GM12878 (cell line): ENCODE data around the gene MYO15A. TPM values are rescaled to one million over a fixed set of nuclear protein-coding genes. Genes with fewer than 3 reads are reported as not detected.

Experiments used
- IRF4 ChIP-seq: IDR thresholded peaks from 2 replicates; pipeline ENCODE4 v1.6.1; 2011; ENCODE audit warnings: low read depth, low read length
- NRF1 ChIP-seq: conservative IDR thresholded peaks from 2 replicates; pipeline ENCODE4 v1.6.1; 2011; ENCODE audit warnings: mild to moderate bottlenecking, low read depth, low read length, improper control_type of control experiment
- RAD51 ChIP-seq: fragments of 450-650 bp; IDR thresholded peaks from 2 replicates; pipeline ENCODE4 v1.6.1; 2016; ENCODE audit warnings: moderate library complexity, mild to moderate bottlenecking, inconsistent platforms
- RUNX3 ChIP-seq: IDR thresholded peaks from 2 replicates; pipeline ENCODE4 v1.6.1; 2012; ENCODE audit warnings: low read length, inconsistent platforms
- SIN3A ChIP-seq: IDR thresholded peaks from 2 replicates; pipeline ENCODE4 v1.6.1; 2012; ENCODE audit warnings: low read depth, low read length, improper control_type of control experiment
- STAT1 ChIP-seq: fragments of 450-650 bp; conservative IDR thresholded peaks from 2 replicates; pipeline ENCODE4 v1.6.1; 2014; ENCODE audit warnings: antibody characterized with exemption, mild to moderate bottlenecking
- SUZ12 ChIP-seq: fragments of 200-600 bp; sonication (generic); IDR thresholded peaks from one replicate; pipeline ENCODE4 v1.6.1; 2018; ENCODE audit warnings: antibody characterized with exemption, mild to moderate bottlenecking; ENCODE audit not compliant: unreplicated experiment
- TAF1 ChIP-seq: IDR thresholded peaks from 2 replicates; pipeline ENCODE4 v1.6.1; 2011; ENCODE audit warnings: mild to moderate bottlenecking, low read depth, low read length, borderline replicate concordance
- ZBTB11 ChIP-seq: fragments of 450-650 bp; formaldehyde crosslinking; IDR thresholded peaks from 2 replicates; pipeline ENCODE4 v1.5.0; 2022; ENCODE audit warnings: mild to moderate bottlenecking, missing genetic modification characterization
- ZNF384 ChIP-seq: IDR thresholded peaks from 2 replicates; pipeline ENCODE4 v1.6.1; 2012; ENCODE audit warnings: low read depth, mild to moderate bottlenecking, low read length, improper control_type of control experiment, borderline replicate concordance
- polyA plus RNA-seq, 11 experiments: library from polyadenylated mRNA; depleted of rRNA in 4 of 11; unstranded in 6 of 11; stranded (reverse) in 5 of 11; fragments of >200 nt; fragmentation: Nextera tagmentation in 4 of 11; fragmentation: Illumina TruSeq in 1 of 11; extraction: Ambion mirVana in 4 of 11; extraction: Trizol in 1 of 11; gene quantifications; 1 replicate in 1 of 11; 2 replicates in 10 of 11; pipeline versions ENCODE4 v1.2.1 to v1.2.3, GENCODE V29; 2011 to 2016; ENCODE audit warnings: inconsistent platforms in 2 of 11, missing spikeins in 2 of 11, low read depth in 1 of 11
- total RNA-seq, 4 experiments: library from RNA; depleted of rRNA in 3 of 4; stranded (reverse); fragments of >200 nt in 3 of 4; fragmentation: Illumina TruSeq in 1 of 4; extraction: Trizol in 1 of 4; gene quantifications; 2 replicates each; pipeline versions ENCODE4 v1.2.1 to v1.2.3, GENCODE V29; 2013 to 2021
- TF ChIP-seq, protein P1 (sequence below): fragments of 450-650 bp; IDR thresholded peaks from 2 replicates; pipeline ENCODE4 v1.6.1; 2018; ENCODE audit warnings: mild to moderate bottlenecking, low read depth, moderate library complexity; ENCODE audit not compliant: partially characterized antibody
- TF ChIP-seq, protein P2 (sequence below): fragments of 450-650 bp; IDR thresholded peaks from 2 replicates; pipeline ENCODE4 v1.6.1; 2017; ENCODE audit warnings: mild to moderate bottlenecking, moderate library complexity
- TF ChIP-seq, protein P3 (sequence below): fragments of 450-650 bp; IDR thresholded peaks from 2 replicates; pipeline ENCODE4 v1.6.1; 2017; ENCODE audit warnings: mild to moderate bottlenecking
- TF ChIP-seq, protein P4 (sequence below): IDR thresholded peaks from 2 replicates; pipeline ENCODE4 v1.6.1; 2011; ENCODE audit warnings: borderline replicate concordance, low read depth, mild to moderate bottlenecking, moderate library complexity, mixed read lengths, low read length; ENCODE audit not compliant: insufficient read depth; ENCODE audit errors: extremely low read length

Gene MYO15A
- total and polyA plus RNA-seq, 10 of the 15 experiments (the other 5 are each of a cell fraction or from before 2014, with no cell fraction given): 0.03 to 0.77 (median 0.21) TPM; not detected in 4

DNA sequence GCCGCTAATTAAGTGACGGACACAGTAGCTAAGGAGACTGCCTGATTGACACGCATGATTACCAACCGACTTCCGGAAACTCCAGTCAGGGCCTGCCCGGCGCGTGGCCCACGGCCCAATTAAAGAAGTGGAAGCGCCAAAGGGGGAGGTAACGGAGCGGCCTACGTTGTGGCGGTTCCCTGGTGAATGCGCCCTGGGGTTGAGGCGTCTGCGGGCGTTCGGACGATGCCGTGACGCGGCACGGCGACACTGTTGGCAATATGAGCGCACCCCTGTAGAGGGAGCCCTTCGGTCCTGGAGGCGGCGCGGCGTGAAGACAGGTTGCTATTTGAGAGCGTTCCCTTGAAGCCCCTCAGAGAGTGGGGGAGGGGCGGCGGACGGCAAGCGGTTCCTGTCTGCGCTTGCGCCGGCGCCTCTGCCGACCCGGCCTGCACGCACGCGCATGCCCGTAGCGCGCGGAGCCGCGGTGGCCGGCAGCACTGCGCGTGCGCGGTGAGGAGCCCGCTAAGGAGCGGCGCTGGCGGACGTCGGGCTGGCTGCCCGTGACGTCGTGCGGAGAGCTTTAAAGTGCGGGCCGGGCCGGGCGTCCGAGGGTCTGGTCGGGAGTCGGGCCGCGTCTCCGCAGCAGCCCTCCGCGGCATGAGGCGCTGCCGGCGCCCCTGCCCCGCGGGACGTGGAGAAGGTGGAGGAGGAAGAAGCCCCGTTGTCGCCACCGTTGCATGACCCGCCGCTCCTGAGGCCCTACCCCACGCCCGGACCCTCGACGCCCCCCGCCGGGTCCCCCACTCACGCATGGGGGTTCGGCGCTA, 75.0 kb downstream of the MYO15A start, which contains the start of gene ALKBH5 (continued):
- TF ChIP-seq, protein P1, sequence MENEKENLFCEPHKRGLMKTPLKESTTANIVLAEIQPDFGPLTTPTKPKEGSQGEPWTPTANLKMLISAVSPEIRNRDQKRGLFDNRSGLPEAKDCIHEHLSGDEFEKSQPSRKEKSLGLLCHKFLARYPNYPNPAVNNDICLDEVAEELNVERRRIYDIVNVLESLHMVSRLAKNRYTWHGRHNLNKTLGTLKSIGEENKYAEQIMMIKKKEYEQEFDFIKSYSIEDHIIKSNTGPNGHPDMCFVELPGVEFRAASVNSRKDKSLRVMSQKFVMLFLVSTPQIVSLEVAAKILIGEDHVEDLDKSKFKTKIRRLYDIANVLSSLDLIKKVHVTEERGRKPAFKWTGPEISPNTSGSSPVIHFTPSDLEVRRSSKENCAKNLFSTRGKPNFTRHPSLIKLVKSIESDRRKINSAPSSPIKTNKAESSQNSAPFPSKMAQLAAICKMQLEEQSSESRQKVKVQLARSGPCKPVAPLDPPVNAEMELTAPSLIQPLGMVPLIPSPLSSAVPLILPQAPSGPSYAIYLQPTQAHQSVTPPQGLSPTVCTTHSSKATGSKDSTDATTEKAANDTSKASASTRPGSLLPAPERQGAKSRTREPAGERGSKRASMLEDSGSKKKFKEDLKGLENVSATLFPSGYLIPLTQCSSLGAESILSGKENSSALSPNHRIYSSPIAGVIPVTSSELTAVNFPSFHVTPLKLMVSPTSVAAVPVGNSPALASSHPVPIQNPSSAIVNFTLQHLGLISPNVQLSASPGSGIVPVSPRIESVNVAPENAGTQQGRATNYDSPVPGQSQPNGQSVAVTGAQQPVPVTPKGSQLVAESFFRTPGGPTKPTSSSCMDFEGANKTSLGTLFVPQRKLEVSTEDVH: no peak
- peak; percentile 44; the same call in 1 of the 2 replicates for TF ChIP-seq IRF4
- TF ChIP-seq, protein P2, sequence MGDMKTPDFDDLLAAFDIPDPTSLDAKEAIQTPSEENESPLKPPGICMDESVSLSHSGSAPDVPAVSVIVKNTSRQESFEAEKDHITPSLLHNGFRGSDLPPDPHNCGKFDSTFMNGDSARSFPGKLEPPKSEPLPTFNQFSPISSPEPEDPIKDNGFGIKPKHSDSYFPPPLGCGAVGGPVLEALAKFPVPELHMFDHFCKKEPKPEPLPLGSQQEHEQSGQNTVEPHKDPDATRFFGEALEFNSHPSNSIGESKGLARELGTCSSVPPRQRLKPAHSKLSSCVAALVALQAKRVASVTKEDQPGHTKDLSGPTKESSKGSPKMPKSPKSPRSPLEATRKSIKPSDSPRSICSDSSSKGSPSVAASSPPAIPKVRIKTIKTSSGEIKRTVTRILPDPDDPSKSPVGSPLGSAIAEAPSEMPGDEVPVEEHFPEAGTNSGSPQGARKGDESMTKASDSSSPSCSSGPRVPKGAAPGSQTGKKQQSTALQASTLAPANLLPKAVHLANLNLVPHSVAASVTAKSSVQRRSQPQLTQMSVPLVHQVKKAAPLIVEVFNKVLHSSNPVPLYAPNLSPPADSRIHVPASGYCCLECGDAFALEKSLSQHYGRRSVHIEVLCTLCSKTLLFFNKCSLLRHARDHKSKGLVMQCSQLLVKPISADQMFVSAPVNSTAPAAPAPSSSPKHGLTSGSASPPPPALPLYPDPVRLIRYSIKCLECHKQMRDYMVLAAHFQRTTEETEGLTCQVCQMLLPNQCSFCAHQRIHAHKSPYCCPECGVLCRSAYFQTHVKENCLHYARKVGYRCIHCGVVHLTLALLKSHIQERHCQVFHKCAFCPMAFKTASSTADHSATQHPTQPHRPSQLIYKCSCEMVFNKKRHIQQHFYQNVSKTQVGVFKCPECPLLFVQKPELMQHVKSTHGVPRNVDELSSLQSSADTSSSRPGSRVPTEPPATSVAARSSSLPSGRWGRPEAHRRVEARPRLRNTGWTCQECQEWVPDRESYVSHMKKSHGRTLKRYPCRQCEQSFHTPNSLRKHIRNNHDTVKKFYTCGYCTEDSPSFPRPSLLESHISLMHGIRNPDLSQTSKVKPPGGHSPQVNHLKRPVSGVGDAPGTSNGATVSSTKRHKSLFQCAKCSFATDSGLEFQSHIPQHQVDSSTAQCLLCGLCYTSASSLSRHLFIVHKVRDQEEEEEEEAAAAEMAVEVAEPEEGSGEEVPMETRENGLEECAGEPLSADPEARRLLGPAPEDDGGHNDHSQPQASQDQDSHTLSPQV: no peak
- peak; percentile 32; the same call in 1 of the 2 replicates for TF ChIP-seq TAF1
- TF ChIP-seq, protein P3, sequence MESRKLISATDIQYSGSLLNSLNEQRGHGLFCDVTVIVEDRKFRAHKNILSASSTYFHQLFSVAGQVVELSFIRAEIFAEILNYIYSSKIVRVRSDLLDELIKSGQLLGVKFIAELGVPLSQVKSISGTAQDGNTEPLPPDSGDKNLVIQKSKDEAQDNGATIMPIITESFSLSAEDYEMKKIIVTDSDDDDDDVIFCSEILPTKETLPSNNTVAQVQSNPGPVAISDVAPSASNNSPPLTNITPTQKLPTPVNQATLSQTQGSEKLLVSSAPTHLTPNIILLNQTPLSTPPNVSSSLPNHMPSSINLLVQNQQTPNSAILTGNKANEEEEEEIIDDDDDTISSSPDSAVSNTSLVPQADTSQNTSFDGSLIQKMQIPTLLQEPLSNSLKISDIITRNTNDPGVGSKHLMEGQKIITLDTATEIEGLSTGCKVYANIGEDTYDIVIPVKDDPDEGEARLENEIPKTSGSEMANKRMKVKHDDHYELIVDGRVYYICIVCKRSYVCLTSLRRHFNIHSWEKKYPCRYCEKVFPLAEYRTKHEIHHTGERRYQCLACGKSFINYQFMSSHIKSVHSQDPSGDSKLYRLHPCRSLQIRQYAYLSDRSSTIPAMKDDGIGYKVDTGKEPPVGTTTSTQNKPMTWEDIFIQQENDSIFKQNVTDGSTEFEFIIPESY: no peak
- 0 out of 2 replicates have a peak, but pooled peaks have one; percentile 50 for TF ChIP-seq RUNX3
- TF ChIP-seq ZNF384: no peak
- TF ChIP-seq SIN3A: no peak; the same call in 1 of the 2 replicates
- TF ChIP-seq SUZ12: no peak
- TF ChIP-seq ZBTB11 (CRISPR knock-in tag): no peak
- no peak for TF ChIP-seq RAD51
- TF ChIP-seq, protein P4, sequence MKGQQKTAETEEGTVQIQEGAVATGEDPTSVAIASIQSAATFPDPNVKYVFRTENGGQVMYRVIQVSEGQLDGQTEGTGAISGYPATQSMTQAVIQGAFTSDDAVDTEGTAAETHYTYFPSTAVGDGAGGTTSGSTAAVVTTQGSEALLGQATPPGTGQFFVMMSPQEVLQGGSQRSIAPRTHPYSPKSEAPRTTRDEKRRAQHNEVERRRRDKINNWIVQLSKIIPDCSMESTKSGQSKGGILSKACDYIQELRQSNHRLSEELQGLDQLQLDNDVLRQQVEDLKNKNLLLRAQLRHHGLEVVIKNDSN: peak; percentile 15
- 0 out of 2 replicates have a peak, but pooled peaks have one; percentile 70 for TF ChIP-seq STAT1
- peak; percentile 99 for TF ChIP-seq NRF1
